MM.1S (cell line): ENCODE data around the gene ACSL5.

Experiments used
- CTCF ChIP-seq: fragments of 300-600 bp; sonication (generic); IDR thresholded peaks from 2 replicates; pipeline ENCODE4 v1.5.1; 2016; ENCODE audit warnings: antibody characterized with exemption, low read length, mixed read lengths
- EZH2phosphoT487 ChIP-seq: fragments of 300-600 bp; sonication (generic); IDR thresholded peaks from 2 replicates; pipeline ENCODE4 v1.6.1; 2018; ENCODE audit warnings: antibody characterized with exemption, low read length

GRCh38 chr10:112336556-112337201 is 37.2 kb upstream of the ACSL5 start:
- TF ChIP-seq CTCF (no peak), EZH2phosphoT487 (no peak)
